HG03045 (cell line): ENCODE measurements around the gene ADARB1.

Experiments used
- ATAC-seq: cut with Tn5 transposase; IDR thresholded peaks from one replicate; pipeline ENCODE4 v1.9.1; 2021; ENCODE audit warnings: mild to moderate bottlenecking, moderate library complexity; ENCODE audit not compliant: unreplicated experiment

The ADARB1 gene

DNA sequence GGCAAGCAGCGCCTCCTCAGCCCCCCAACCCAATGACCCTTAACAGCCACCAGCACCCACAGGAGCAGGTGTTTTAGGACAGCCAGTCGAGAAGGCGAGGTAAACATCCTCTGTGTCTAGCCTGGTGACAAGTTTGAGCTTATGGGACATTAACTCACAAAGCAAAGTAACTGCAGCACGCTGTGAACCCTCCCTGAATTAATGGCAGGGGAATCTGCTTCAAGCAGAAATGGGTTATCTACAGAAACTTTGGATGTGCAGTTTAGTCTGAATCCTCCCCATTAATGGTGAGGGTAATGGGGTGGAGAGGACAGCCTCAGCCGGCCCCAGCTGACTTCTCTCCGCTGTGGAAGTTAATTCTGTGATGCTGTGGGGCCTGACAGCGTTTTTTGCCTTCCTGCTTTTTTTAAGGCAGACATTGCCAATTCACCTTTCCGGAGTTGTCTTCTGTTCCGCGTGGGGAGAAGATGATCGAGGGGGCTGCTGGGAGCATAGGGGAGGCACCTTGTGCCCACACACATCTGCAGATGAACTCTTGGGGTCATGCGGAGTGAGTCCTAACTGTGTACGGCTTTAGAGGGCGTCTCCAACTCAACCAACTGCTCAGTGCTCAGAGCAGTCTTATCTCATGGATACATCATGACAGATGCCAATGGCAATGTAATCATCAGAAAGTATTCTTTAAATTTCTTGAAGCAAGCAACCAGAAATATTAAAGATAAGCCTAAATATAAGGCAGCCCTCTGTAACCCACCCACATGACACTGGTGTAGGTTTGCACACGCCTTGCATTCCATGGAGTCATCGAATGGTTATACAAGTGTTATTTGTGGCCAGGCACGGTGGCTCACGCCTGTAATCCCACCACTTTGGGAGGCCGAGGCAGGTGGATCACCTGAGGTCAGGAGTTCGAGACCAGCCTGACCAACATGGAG is 172.3 kb downstream of the ADARB1 start:
- no peak for ATAC-seq

DNA sequence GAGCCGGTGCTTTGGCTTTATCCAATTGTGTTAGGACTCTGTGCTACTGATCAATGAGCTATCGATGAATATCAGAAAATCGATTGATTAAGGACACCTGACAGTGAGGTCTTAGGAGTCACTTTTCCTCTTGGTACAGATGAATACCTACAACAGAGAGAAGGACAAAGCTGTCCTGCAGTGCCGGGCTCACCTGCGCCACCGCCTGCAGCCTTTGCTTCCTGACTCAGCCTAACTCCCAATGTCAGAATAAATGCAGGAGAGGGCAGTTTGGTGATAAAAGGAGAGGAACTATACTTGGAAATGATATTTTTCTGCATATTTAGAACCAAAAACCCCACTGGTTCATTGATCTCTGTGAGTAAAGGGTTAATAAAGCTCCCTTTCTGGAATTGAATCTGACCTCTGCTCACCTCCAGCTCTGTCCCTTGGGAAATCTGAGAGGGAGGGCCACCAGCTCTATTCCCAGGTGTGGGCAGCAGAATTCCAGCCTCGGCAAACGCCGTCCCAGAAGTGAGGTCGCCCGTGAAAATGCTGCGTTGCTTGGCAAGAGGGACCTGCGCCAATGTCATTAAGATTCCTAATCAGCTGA is 174.0 kb downstream of the ADARB1 start:
- ATAC-seq, result no peak

DNA sequence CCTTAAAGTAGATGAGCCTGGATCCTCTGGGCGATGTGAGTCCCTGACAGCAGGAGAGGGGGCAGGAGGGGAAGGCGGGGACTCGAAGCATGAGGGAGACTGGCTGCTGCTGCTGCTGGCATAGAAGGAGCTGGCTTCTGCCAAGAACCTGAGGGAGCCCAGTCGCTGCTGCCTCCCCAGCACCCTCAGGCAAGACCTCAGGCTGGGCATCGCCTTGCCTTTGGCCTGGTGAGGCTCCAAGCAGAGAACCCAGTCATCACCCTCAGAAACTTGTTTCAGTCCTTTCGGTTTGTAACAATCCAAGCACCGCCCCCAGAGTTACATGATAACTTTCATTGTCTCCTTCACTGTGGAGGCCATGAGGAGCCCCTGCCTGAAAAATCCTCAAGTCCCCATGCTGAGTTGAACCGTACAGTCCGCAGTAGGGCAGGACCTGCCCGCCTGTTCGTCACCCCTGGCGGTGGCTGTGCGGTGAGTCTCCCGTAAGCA is 174.6 kb downstream of the ADARB1 start:
- no peak for ATAC-seq

DNA sequence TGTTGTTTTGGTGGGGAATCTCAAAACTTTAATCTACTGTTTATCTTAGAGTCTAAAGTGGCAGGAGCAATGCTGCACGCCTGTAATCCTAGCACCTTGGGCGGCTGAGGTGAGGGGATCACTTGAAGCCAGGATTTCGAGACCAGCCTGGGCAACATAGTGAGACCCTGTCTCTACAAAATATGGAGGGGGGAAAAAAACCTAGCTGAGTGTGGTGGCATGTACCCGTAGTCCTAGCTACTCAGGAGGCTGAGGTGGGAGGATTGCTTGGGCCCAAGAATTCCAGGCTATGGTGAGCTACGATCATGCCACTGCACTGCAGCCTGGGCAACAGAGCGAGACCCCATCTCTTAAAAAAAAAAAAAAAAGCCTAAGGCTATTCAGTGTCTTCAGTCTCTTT is 175.2 kb downstream of the ADARB1 start:
- no peak for ATAC-seq

DNA sequence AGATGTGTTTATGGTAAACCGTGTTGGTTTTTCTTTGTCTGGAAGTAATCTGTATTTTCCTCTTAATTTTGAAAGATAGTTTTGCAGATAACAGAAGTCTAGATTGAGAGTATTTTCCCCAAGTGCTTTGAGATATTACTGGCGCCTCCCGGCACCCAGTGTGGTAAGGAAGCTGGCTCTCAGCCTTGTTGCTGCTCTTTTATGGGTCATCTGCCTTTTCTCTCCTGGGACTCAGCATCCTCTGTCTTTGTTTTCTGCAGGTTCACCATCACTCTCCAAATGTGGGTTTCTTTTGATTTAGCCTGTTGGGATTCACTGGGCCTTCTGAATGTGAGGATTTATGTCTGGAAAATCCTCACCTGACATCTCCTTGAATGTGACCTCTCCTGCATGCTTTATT is 175.9 kb downstream of the ADARB1 start:
- no peak for ATAC-seq

DNA sequence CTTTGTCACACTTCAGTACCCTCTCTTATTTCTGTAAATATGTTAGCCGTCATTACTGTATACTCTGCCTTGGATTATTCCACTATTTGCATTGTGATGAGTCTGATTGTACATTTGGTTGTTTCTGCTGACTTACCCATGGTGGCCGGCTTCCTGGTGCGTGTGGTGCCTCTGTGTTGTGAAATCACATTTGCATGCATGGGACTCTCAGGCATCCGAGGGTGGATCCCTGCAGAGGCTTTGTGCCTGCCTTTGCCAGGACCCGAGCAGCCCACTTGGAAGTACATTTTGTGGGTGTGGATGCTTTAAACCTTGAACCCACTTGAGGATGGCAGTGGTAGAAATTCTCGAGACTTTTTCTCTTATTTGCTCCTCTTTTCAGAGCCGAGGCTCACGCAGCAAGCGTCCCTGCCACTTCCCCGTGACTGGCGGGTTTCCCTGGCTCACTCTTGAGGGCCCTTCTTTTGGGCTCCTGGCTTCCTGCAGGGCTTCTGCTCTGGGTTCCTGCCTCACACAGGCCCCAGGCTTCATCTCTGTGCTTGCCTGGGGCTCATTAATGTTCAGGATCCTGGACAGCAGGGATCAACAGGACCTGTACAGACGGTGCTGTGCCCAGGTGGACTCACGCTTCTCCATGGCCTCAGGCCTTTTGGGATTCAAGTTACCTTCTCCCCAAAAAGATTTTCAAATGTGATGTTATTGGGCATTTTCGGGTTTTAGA is 176.7 kb downstream of the ADARB1 start:
- no peak for ATAC-seq

DNA sequence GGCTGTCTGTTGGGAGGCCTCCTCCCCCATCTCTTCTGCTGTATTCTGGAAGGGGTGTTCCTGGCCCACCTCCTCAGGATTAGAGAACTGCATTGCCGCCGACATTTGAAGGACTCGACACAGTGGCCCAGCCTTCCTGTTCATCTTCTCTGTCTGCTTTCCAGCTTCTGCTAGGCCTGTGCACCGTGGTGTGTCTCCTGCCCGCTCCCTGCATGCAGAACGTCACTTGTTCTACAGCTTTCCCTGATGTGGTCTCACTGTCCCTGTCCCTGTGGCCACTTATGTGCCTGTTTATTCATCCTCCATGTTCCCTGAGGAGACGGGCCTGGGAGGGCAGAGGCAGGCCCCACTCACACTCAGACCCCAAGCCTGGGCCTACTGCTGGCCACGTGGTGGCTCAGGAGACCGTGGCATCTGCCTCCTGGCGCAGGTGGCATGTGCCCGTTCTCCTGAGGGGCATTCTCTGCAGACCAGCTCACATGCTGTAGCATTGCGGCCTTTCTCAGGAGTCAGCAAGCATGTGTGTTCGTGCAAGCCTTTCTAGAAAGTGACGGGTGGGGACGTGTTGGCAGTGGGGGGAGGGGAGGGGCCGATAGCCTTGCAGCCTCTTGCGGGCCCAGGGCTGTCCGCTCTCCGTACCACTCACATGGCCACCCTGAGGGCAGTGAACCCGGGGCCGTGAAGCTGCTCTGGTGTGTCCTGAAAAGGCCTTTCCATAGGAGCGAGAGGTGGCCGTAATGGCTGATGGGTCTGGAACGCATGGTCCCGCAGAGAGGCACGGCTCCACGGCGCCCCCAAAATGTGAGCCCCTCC is 177.5 kb downstream of the ADARB1 start:
- no peak for ATAC-seq

DNA sequence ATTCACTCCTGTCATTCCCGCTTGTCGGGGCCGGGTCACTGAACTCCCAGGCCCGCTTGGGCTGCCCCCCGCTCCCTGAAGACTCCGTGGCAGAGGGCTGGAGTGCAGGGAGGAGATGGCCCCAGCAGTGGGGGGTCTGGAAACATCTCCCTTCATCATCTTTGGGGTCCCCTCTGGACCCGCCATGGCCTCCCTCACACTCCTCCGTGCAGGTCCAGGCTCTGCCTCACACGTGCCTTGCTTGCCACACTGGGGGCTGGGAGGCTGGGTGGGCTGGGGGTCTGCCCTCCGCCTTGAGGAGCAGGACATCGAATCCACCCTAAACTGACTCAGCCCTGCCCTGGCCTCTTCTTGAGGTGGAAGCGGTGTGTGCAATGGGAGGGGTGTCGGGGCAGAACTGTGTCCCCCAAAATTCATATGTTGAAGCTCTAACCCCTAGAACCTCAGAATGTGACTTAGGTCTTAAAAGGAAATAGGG is 178.1 kb downstream of the ADARB1 start:
- no peak for ATAC-seq

DNA sequence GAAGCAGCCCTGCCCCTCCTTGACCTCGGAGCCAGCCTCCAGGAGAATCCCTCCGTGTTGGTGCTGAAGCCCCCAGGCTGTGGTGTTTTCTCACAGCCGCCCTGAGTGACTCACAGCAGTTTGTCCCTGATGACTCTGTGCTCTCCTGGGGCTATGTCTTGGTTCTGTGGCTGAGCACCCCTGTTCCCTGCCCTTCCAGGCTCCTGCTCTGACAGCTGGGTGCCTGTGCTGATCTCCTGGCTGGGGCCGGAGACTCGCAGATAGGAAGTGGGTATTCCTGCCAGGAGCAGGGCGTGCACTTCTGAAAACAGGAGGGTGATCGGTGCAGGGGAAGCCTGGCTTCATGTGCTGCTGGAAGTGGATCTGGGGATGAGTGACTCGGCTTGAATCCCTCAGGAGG is 178.8 kb downstream of the ADARB1 start:
- no peak for ATAC-seq

DNA sequence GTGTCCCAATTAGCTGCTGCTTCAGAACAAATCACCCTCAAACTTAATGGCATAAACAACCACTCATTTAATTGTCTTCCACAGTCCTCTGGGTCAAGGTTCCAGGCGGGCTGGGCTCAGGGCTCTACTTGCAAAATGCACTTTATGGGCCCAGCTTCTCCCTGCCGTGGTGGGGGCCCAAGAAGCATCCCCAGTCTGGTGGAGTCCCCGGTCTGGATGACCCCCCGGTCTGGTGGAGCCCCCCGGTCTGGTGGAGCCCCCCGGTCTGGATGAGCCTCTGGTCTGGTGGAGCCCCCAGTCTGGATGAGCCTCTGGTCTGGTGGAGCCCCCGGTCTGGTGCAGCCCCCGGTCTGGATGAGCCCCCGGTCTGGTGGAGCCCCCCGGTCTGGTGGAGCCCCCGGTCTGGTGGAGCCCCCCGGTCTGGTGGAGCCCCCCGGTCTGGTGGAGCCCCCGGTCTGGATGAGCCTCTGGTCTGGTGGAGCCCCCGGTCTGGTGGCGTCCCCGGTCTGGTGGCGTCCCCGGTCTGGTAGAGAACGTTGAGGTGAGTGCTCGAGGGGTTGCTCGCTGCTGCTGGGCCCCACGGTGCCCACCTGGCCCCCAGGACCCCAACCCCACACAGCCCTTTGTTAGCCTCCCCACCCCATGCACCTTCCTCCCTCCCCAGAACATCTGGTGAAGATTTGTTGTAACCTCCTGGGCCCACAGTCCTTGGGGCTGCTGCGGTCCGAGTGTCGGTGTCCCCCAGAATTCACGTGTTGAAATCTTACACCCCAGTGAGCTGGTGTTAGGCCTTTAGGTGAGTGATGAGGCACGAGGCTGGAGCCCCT is 179.5 kb downstream of the ADARB1 start:
- no peak for ATAC-seq

DNA sequence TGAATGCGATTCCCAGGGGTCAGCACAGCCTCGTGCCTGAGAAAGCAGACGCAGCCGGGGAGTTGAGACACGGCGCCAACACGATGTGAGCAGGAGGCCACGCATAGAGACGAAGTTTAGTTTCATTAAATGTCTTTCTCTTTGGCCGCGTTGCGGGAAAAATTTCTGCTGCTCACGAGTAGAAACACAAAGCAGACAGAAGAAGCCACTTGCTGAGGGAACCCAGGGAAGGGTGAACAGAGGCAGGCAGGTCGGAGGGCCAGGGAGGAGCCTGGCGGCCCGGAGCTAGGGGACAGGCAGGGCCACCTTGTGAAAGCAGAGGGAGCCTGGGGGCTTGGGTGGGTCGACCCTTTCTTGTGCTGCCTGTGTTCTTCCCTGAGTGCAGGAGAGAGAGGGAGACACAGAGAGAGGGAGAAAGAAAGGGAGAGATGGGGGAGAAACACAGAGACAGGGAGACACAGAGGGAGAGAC is 180.1 kb downstream of the ADARB1 start:
- ATAC-seq, result no peak

DNA sequence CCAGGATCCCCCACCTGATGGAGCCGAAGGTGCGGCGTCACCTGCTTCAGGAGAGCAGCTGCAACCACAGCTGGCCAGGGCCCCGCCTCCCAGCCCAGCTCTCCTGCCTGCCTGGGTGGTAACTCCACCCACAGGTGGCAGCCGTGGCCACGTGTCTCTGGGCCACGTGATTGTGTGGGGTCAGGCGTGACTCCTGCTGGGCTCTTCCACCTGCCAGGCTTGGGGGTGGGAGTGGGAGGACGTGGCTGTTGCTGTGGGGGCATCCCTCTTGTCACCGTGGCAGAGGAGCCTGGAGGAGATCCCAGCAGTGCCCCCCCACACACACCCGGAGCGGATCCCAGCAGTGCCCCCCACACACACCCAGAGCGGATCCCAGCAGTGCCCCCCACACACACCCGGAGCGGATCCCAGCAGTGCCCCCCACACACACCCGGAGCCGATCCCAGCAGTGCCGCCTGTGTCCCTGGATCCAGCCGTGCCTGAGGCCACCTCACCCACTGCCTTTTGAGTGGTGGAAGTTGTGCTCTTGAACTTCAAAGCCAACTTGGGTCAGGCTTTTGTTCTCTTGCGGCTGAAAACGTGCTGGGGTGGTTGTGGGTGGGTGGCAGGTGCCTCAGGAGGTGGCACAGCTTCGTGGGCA is 181.1 kb downstream of the ADARB1 start:
- no peak for ATAC-seq

DNA sequence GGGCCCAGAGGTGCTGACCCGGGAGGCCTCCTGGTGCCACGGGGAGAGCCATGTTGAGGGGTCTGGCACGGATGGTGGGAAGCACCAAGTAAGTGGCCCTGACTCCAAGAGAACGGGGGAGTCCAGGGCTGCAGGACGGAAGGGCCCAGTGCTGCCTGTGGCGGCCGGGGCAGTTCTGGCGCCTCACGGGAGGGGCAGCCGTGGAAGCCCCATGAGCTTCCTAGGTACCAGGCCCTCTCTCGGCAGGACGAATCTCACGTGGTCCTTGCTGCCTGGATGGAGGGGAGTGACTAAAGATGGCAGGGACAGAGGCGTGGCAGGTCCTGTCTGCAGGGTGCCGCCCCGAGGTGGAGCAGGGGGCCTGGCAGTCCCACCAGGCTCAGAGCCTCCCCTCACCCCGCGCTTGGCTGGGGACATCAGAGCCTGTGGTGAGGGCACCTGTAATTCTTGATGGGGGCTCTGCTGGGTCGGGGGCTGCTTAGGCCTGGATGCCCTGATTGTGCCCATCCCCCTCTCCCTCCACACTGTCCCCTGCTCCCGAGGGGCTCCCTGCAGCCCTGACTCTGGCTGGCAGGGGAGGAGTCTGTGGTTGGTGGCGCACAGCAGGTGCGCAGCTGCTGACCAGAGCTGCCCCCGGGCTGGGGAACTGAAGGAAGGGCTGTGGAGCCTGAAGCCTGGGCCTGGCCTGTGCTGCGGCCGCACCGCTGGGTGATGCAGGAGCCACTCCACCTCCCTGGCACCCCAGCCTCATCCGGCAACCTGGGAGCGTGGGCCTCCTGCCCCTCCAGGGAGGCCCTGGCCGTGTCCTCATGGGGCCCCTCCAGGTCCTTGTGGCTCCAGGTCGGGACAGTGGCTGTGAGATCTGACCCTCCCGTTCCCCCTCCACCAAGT is 181.9 kb downstream of the ADARB1 start:
- ATAC-seq, result no peak

DNA sequence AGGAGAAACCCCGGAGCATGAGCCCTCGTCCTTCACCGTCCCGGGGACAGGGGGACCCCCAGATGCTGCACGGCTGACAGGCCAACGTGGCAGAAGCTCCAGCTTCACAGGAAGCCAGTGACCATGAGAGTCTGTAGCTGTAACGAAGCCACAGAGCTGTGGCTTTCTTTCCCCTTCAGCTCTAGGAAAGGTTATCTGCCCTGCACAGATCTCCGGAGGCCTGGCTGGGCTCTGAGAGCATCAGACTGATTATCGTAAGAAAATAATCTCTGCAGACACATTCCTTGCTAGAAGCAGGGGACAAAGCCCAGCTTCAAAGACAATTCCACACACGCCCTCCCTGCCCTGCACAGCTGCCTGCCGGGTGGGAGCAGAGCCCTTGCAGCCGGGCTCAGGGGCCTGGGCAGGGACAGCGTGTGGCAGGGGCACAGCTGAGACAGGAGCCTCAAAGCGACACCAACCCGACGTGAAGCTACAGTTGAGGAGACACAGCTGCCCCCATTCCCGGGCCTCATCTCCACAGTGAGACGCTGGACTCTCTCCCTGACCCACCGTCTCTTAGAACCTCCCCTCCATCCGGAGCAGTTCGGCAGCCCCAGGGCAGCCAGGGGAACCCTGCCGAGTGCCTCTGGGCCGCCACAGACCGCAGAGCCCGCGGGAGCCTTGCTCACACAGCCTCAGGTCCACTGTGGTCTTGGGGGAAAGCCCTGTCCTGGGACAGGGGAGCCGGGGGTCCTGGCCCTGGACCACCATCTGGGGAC is 182.7 kb downstream of the ADARB1 start:
- ATAC-seq, result no peak

DNA sequence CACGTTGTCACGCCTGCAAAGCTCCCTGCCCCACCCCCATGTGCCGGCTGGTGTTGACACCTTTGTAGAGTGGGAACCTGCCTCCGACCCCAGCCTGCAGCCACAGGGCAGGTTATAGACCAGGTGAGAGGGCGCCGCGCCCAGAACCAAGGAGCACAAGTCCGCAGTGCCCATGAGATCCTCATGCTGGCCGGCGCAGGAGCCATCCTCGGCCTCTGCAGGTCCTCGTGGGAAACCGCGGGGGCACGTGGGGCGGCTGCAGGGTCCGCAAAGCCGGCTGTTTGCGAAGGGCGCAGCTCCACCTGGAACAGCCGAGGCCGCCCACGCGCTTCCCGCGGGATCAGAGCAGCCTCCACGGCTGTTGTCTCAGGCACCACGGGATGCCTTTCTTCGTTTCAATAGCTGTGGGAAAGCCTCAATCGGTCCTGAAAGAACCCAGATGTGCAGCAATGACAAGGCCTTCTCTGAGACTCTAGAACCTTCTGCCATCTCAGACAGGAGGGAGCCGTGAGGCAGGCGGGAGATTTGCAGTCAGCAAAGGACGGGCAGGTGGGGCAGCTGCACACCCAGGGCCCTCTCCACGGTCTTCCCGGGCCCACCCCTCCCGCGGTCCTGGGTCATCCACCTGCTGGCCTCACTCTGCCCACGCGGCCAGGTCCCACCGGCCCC is 183.4 kb downstream of the ADARB1 start:
- ATAC-seq, result no peak

DNA sequence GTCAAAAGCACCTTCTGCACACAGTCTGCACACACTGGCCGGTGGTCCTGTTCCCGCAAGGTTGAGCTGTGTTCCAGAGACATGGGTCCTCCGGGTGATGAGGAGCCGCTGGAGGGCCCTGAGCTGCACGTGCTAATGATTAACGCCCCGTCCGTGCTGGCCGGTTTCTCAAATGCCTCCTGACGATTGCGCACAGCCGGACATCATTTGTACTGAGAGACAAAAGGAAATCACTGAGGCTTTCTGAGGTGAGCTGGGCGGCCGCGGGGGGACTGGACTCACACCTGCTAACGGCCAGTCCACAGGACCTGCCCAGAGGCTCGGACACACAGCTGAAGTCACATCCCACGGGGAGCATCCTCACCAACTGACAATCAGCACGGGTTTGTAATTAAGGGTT is 184.1 kb downstream of the ADARB1 start:
- ATAC-seq, result no peak
